SK-N-SH treated with all-trans-retinoic acid at 6 μM for 48 hours (cell line): ENCODE data around the gene RASGRP3.

Experiments
- ATAC-seq: fragments of 200-7000 bp; cut with Tn5 transposase; 3 replicates; pipeline ENCODE4 v1.9.1; 2020; ENCODE audit warnings: mild to moderate bottlenecking, moderate library complexity
- ARNTL ChIP-seq: fragments of 450-650 bp; formaldehyde crosslinking; IDR thresholded peaks from 2 replicates; pipeline ENCODE4 v1.5.0; 2020; ENCODE audit warnings: low read depth, mild to moderate bottlenecking, moderate library complexity, borderline replicate concordance
- BACH2 ChIP-seq: fragments of 250-450 bp; sonication (Bioruptor Pico); IDR thresholded peaks from 2 replicates; pipeline ENCODE4 v1.9.0; 2021; ENCODE audit warnings: mild to moderate bottlenecking, borderline replicate concordance
- CSDC2 ChIP-seq: fragments of 250-450 bp; sonication (Bioruptor Pico); IDR thresholded peaks from 2 replicates; pipeline ENCODE4 v1.5.0; 2020; ENCODE audit warnings: mild to moderate bottlenecking, moderate library complexity
- ESRRG ChIP-seq: fragments of 250-450 bp; sonication (Bioruptor Pico); IDR thresholded peaks from 2 replicates; pipeline ENCODE4 v1.6.1; 2021; ENCODE audit warnings: mild to moderate bottlenecking
- GLIS3 ChIP-seq: fragments of 250-450 bp; sonication (Bioruptor Pico); IDR thresholded peaks from 2 replicates; pipeline ENCODE4 v1.5.0; 2020; ENCODE audit warnings: mild to moderate bottlenecking, moderate library complexity
- ISL1 ChIP-seq: fragments of 250-450 bp; sonication (Bioruptor Pico); IDR thresholded peaks from 2 replicates; pipeline ENCODE4 v2.1.2; 2022; ENCODE audit warnings: mild to moderate bottlenecking, moderate library complexity
- OSR1 ChIP-seq: fragments of 250-450 bp; sonication (Bioruptor Pico); IDR thresholded peaks from 2 replicates; pipeline ENCODE4 v1.8.0; 2022; ENCODE audit warnings: moderate library complexity, mild to moderate bottlenecking, inconsistent platforms
- PPARA ChIP-seq: fragments of 250-450 bp; sonication (Bioruptor Pico); IDR thresholded peaks from 2 replicates; pipeline ENCODE4 v1.5.0; 2020; ENCODE audit warnings: mild to moderate bottlenecking, borderline replicate concordance
- RARB ChIP-seq: fragments of 250-450 bp; sonication (Bioruptor Pico); IDR thresholded peaks from 2 replicates; pipeline ENCODE4 v1.8.0; 2021; ENCODE audit warnings: mild to moderate bottlenecking, moderate library complexity
- SNAI2 ChIP-seq: fragments of 250-450 bp; sonication (Bioruptor Pico); IDR thresholded peaks from 2 replicates; pipeline ENCODE4 v1.5.0; 2020; ENCODE audit warnings: mild to moderate bottlenecking, moderate library complexity
- TCF4 ChIP-seq: fragments of 250-450 bp; sonication (Bioruptor Pico); IDR thresholded peaks from 2 replicates; pipeline ENCODE4 v1.8.0; 2021; ENCODE audit warnings: mild to moderate bottlenecking, moderate library complexity, borderline replicate concordance
- TOX ChIP-seq: fragments of 250-450 bp; sonication (Bioruptor Pico); IDR thresholded peaks from 2 replicates; pipeline ENCODE4 v1.8.0; 2021; ENCODE audit warnings: mild to moderate bottlenecking, moderate library complexity, borderline replicate concordance
- ZC3H10 ChIP-seq: fragments of 250-450 bp; sonication (Bioruptor Pico); IDR thresholded peaks from 2 replicates; pipeline ENCODE4 v1.5.1; 2021; ENCODE audit warnings: mild to moderate bottlenecking, moderate library complexity
- ZFP3 ChIP-seq: fragments of 250-450 bp; sonication (Bioruptor Pico); IDR thresholded peaks from 2 replicates; pipeline ENCODE4 v1.5.0; 2020; ENCODE audit warnings: mild to moderate bottlenecking, moderate library complexity
- ZFP30 ChIP-seq: fragments of 450-650 bp; formaldehyde crosslinking; IDR thresholded peaks from 2 replicates; pipeline ENCODE4 v1.5.0; 2022; ENCODE audit warnings: mild to moderate bottlenecking, moderate library complexity
- ZNF565 ChIP-seq: fragments of 450-650 bp; formaldehyde crosslinking; conservative IDR thresholded peaks from 2 replicates; pipeline ENCODE4 v1.5.0; 2020; ENCODE audit warnings: low read depth, mild to moderate bottlenecking, moderate library complexity
- ZNF8 ChIP-seq: fragments of 450-650 bp; formaldehyde crosslinking; IDR thresholded peaks from 2 replicates; pipeline ENCODE4 v1.5.0; 2020; ENCODE audit warnings: mild to moderate bottlenecking, moderate library complexity
- TF ChIP-seq, protein P1 (sequence below): fragments of 250-450 bp; sonication (Bioruptor Pico); IDR thresholded peaks from 2 replicates; pipeline ENCODE4 v1.5.1; 2021; ENCODE audit warnings: mild to moderate bottlenecking, moderate library complexity
- TF ChIP-seq, protein P2 (sequence below): fragments of 250-450 bp; sonication (Bioruptor Pico); IDR thresholded peaks from 2 replicates; pipeline ENCODE4 v1.5.1; 2020; ENCODE audit warnings: low read depth, mild to moderate bottlenecking, moderate library complexity
- TF ChIP-seq, protein P3 (sequence below): fragments of 250-450 bp; sonication (Bioruptor Pico); IDR thresholded peaks from 2 replicates; pipeline ENCODE4 v1.5.0; 2020; ENCODE audit warnings: mild to moderate bottlenecking, moderate library complexity
- TF ChIP-seq, protein P4 (sequence below): fragments of 250-450 bp; sonication (Bioruptor Pico); IDR thresholded peaks from 2 replicates; pipeline ENCODE4 v1.8.0; 2020; ENCODE audit warnings: mild to moderate bottlenecking, moderate library complexity, borderline replicate concordance

The RASGRP3 gene

DNA sequence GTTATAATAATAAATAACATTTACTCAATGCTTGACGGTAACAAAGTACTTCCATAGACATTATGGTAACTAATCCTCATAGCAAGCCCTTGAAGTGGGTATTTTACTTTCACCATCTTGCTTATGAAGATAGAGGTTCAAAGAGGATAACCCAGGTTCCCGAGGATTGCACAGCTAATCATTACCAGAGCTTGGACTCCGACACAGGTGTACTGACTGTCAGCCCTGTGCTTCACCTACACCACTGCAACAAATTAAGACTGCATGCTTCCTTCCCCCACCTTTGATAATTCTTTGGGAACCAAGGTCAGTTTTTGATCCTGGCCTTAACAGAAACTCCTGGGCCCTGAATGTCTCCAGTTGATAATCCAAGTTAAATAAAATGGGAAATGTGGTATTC lies 73.8 kb downstream of the RASGRP3 start:
- ATAC-seq, result no peak
- no peak for TF ChIP-seq RARB
- TF ChIP-seq BACH2 (CRISPR knock-in tag), result no peak
- TF ChIP-seq, protein P1, sequence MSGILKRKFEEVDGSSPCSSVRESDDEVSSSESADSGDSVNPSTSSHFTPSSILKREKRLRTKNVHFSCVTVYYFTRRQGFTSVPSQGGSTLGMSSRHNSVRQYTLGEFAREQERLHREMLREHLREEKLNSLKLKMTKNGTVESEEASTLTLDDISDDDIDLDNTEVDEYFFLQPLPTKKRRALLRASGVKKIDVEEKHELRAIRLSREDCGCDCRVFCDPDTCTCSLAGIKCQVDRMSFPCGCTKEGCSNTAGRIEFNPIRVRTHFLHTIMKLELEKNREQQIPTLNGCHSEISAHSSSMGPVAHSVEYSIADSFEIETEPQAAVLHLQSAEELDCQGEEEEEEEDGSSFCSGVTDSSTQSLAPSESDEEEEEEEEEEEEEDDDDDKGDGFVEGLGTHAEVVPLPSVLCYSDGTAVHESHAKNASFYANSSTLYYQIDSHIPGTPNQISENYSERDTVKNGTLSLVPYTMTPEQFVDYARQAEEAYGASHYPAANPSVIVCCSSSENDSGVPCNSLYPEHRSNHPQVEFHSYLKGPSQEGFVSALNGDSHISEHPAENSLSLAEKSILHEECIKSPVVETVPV (CRISPR knock-in tag), result no peak
- no peak for TF ChIP-seq ZFP30

DNA sequence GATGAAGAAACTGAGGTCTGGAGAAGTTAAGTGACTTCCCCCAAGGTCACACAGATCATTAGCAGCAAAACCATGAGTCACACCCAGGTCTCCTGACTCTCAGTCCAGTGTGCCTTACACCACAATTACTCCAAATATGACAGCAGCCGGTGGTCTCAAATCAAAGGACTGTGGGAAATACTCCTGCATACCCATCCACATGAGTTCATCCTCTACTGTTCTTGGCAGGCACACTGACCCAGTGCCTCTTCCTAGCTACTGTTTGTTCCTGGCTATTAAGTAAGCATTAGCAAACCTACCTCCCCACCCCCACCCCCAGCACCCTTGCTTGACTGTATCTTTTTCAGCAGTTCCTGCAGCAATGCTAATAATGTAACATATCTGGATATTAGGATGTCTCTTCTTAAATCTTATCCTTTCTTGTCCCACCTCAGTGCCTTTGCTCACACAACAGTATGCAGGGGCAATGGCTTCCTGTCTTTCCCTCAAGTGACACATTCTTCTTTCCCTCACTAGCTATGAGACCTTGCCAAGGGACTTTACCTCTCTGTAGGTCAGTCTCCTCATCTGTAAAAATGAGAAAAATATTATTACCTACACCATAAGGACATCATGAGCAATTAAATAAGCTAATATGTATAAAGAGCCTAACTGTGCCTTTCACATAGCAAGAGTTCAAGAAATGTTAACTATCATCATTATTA lies 76.5 kb downstream of the RASGRP3 start:
- TF ChIP-seq ARNTL (CRISPR knock-in tag), result no peak
- TF ChIP-seq ZC3H10 (CRISPR knock-in tag), result no peak
- TF ChIP-seq, protein P2, sequence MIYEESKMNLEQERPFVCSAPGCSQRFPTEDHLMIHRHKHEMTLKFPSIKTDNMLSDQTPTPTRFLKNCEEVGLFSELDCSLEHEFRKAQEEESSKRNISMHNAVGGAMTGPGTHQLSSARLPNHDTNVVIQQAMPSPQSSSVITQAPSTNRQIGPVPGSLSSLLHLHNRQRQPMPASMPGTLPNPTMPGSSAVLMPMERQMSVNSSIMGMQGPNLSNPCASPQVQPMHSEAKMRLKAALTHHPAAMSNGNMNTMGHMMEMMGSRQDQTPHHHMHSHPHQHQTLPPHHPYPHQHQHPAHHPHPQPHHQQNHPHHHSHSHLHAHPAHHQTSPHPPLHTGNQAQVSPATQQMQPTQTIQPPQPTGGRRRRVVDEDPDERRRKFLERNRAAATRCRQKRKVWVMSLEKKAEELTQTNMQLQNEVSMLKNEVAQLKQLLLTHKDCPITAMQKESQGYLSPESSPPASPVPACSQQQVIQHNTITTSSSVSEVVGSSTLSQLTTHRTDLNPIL (CRISPR knock-in tag), result no peak
- no peak for TF ChIP-seq ZNF565 (CRISPR knock-in tag)
- TF ChIP-seq, protein P3, sequence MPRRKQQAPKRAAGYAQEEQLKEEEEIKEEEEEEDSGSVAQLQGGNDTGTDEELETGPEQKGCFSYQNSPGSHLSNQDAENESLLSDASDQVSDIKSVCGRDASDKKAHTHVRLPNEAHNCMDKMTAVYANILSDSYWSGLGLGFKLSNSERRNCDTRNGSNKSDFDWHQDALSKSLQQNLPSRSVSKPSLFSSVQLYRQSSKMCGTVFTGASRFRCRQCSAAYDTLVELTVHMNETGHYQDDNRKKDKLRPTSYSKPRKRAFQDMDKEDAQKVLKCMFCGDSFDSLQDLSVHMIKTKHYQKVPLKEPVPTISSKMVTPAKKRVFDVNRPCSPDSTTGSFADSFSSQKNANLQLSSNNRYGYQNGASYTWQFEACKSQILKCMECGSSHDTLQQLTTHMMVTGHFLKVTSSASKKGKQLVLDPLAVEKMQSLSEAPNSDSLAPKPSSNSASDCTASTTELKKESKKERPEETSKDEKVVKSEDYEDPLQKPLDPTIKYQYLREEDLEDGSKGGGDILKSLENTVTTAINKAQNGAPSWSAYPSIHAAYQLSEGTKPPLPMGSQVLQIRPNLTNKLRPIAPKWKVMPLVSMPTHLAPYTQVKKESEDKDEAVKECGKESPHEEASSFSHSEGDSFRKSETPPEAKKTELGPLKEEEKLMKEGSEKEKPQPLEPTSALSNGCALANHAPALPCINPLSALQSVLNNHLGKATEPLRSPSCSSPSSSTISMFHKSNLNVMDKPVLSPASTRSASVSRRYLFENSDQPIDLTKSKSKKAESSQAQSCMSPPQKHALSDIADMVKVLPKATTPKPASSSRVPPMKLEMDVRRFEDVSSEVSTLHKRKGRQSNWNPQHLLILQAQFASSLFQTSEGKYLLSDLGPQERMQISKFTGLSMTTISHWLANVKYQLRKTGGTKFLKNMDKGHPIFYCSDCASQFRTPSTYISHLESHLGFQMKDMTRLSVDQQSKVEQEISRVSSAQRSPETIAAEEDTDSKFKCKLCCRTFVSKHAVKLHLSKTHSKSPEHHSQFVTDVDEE (CRISPR knock-in tag), result no peak
- TF ChIP-seq ZFP30, result no peak
- no peak for TF ChIP-seq ZNF8 (CRISPR knock-in tag)
- no peak for TF ChIP-seq OSR1 (CRISPR knock-in tag)
- no peak for TF ChIP-seq GLIS3 (CRISPR knock-in tag)
- no peak for TF ChIP-seq CSDC2 (CRISPR knock-in tag)
- TF ChIP-seq ESRRG, result no peak
- no peak for TF ChIP-seq SNAI2 (CRISPR knock-in tag)
- TF ChIP-seq, protein P1 (CRISPR knock-in tag), result no peak
- ATAC-seq, result no peak

DNA sequence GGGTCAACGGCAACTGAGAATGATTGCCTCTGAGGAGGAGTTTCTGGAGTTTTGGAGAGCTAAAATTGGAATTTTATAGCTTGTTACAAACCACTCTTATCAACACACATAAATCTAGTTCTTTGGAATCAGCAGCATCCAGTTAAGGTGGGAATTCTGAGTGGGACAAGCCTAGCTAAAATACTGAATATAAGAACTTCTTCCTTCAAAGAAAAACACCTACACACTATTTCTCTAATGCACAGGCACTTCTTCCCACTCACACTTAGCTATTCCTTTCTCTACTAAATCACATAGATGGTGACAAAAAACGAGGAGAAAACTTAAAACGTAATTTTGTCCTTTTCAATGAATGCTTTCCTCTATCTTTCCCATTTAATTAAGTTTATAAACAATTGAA lies 79.2 kb downstream of the RASGRP3 start:
- ATAC-seq, result no peak
- TF ChIP-seq TOX (CRISPR knock-in tag) (no peak), ZC3H10 (CRISPR knock-in tag) (no peak), BACH2 (CRISPR knock-in tag) (no peak), ISL1 (no peak), CSDC2 (CRISPR knock-in tag) (no peak), ARNTL (CRISPR knock-in tag) (no peak), TCF4 (CRISPR knock-in tag) (no peak), PPARA (no peak), ZFP3 (CRISPR knock-in tag) (no peak), GLIS3 (CRISPR knock-in tag) (no peak), ZNF565 (CRISPR knock-in tag) (no peak), OSR1 (CRISPR knock-in tag) (no peak), ZNF8 (CRISPR knock-in tag) (no peak)
- TF ChIP-seq, protein P4, sequence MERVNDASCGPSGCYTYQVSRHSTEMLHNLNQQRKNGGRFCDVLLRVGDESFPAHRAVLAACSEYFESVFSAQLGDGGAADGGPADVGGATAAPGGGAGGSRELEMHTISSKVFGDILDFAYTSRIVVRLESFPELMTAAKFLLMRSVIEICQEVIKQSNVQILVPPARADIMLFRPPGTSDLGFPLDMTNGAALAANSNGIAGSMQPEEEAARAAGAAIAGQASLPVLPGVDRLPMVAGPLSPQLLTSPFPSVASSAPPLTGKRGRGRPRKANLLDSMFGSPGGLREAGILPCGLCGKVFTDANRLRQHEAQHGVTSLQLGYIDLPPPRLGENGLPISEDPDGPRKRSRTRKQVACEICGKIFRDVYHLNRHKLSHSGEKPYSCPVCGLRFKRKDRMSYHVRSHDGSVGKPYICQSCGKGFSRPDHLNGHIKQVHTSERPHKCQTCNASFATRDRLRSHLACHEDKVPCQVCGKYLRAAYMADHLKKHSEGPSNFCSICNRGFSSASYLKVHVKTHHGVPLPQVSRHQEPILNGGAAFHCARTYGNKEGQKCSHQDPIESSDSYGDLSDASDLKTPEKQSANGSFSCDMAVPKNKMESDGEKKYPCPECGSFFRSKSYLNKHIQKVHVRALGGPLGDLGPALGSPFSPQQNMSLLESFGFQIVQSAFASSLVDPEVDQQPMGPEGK (CRISPR knock-in tag), result no peak
- TF ChIP-seq, protein P1 (CRISPR knock-in tag), result no peak
- TF ChIP-seq, protein P3 (CRISPR knock-in tag), result no peak
